GM19023 (cell line): ENCODE data around the gene VSIG8.
"Not testable (repeated sequence)": the region's sequence is repeated elsewhere in the genome, so short reads cannot be mapped to it uniquely, and the experiment has no call there.

Experiments
- ATAC-seq: cut with Tn5 transposase; IDR thresholded peaks from one replicate; pipeline ENCODE4 v1.9.1; 2021; ENCODE audit warnings: mild to moderate bottlenecking, moderate library complexity; ENCODE audit not compliant: unreplicated experiment

The VSIG8 gene, protein sequence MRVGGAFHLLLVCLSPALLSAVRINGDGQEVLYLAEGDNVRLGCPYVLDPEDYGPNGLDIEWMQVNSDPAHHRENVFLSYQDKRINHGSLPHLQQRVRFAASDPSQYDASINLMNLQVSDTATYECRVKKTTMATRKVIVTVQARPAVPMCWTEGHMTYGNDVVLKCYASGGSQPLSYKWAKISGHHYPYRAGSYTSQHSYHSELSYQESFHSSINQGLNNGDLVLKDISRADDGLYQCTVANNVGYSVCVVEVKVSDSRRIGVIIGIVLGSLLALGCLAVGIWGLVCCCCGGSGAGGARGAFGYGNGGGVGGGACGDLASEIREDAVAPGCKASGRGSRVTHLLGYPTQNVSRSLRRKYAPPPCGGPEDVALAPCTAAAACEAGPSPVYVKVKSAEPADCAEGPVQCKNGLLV

DNA sequence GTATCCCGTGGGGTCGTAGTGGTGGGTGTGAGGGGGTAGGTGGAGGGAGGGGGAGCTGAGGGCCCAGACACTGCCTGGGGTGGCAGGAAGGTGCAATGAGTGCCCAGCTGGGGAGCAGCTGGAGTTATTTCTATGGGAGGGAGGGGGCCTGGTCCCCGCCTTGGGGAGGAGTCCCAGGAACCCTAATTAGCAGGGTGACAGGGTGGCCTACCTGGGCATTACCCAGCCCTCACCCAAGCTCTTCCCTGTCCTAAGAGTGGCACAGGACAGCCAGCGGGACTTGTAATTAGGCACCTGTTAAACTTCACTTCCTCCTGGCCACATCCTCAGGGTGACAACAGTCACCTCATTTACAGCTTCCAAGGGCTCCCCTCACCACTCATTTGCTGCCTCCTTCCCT, at the start of gene VSIG8:
TSS of gene VSIG8 (minus strand) at position 101 of the 400 bp plus-strand sequence. CDS start 136 bp downstream, outside the sequence.
- ATAC-seq: no peak

DNA sequence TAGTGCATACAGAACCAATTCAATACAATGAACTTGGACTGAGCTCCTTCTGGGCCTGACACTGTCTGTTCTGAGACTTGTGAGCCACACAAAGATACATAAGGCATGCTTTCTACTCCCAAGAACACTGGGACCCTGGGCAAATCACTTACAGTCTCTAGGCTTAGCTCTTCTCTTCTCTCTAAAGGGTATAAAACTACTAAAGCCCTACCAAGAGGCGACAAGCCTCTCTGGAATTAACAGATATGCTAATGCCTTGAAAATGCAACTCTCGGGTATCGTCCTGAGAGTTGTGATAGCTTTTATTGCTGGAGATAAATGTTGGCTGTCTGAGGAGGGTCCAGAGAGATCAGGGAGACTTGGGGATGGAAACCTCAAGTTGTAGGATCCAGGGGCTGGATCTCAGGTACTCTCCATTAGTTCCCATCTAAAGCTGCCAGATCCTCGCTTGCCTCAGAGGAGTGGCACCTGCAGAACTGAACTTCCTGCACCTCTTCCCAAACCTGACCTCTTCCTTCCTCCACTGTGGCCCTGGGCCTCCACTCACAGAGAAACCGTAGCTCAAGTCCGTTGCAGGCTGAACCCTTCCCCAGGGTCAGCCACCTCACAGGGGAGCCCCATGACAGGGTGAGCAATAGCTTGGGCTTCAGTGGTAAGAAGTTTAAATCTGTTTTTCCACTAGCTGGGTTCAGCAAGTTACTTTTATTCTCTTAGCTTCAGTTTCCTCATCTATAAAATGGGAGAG, 49.0 kb upstream of the VSIG8 start:
- no peak for ATAC-seq

DNA sequence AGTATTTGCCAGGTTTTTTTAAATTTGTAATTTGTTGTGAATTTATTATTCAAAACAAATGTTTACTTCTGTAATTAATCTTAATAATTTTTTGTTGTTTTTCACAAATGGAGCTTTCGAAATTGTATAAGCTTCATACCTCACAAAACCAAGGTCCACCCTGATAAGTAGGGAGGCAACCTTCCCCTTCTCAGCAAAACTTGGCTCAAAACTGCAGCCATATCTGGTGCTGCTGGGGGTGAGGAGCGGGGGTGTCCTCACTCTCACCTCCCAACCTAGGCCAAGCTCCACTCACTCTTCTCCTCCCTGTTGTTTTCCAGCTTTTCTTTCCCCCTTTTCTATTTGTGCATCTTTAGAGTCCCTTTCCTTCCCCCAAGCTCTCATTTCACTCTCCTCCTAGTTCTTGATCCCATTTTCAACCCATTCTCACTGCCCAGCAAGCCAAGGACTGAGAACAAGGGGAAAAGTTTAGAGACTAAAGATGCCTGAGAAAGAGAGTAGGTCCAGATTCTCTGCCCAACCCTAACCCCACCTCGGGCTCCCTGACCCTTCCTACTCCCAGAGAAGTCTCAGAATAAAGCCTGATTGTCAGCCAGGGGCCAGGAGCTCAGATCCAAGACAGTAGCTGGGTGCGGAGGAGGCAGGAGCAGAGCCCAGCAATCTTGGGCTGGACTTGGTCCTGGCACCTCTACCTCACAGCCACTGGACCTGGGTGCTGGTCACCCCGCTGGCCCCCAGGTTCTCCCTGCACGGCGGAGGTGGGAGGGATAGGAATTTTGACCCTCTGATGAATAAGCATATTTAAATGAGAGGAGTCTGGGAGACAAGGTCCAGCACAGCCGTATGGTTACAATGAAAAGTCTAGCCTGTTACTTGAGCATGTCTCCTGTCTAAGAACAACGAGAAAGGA, 45.8 kb upstream of the VSIG8 start:
- no peak for ATAC-seq

DNA sequence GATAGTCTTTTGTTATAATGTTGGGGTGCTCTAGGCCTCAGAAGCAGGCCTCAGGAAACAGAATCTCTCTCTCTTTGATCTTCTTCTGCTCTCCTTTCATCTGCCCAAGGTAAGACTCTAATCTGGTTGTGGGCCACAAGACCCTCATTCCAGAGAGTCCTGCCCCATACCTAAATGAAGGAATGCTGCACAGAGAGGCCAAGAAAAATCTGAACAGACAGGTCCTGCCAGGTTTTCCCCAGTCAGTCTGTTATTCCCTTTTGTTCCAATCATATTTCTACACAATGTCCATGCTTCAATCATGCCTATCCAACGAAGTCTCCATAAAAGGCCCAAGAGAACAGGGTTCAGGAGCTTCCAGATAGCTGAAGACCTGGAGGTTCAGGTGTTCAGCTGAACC, 44.5 kb upstream of the VSIG8 start:
- no peak for ATAC-seq

DNA sequence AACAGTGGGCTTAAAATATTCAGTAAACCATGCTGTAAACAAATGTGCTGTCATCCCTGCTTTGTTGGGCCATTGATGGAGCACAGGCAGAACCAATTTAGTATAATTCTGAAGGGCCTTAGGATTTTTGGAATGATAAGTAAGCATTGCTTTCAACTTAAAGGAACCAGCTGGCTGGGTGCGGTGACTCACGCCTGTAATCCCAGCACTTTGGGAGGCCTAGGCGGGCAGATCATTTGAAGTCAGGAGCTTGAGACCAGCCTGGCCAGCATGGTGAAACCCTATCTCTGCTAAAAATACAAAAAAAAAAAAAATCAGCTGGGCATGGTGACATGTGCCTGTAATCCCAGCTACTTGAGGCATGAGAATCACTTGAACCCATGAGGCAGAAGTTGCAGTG, 41.6 kb upstream of the VSIG8 start:
- not testable (repeated sequence) for ATAC-seq

DNA sequence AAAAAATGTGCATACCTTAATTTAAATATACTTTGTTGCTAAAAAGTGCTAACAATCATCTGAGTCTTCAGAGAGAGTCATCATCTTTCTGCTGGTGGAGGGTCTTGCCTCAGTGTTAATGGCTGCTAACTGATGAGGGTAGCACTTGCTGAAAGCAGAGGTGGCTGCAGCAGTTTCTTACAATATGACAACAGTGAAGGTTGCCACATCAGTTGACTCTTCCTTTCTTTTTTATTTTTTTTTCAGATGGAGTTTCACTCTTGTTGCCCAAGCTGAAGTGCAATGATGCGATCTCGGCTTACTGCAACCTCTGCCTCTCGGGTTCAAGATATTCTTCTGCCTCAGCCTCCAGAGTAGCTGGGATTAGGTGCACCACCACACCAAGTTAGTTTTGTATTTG, 40.1 kb upstream of the VSIG8 start:
- no peak for ATAC-seq

DNA sequence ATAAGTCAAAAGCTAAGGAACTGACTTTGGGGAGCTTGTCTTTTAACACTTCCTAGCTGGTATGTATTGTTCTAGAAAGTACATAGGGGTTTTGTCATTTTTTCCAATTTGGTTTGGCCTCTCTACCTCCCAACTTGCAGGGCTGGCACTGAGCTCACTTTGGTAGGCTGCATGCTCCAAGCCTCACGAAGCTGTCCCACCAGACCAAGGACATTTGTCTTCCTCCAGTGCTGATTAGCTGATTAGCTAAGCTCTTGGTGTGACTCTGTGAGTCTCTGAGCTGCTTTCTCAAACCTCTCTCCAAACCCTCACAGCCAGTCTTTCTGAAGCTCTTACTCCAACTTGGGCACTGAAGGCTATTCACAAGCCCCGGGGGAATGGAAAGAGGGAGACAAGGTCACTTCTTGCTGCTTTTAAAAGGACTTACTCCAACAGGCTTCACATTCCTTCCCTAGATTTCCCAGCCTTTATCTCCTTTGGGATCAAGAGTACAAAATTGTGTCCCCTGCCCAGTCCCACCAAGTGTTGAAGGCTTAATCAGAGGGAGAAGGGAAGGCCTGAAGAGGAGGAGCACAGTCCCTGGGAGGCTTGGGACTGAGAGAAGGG, 38.4 kb upstream of the VSIG8 start:
- no peak for ATAC-seq

DNA sequence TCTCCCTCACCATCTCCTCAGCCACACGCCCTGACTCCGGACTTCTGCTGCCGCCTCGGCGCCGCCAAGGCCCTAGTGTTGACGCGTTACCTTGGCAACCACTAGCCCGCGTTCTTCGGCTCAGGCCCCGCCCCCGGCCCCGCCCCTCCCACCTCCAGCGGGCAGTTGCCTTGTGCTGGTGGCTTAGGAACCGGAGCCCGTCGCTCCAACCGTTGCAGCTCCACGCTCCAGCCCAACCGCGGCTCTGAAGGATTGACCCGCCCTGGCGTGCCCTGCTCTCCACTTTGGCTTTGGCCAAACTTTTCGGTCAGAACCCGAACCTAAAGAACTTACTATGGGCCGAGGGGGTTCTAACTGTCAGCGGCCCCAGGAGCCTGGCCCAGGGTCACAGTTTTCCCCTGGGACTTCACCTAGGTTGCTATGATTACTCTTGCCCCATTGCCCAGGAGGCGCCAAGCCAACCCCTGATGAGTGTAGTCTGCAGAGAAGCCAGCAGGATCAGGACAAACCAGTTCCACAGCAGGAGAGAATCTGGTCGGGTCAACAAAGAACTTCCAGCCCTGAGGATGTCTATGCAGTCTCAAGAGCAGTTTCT, 37.7 kb upstream of the VSIG8 start, which contains the start of gene CFAP45:
TSS of gene CFAP45 (minus strand) at position 80 of the 595 bp plus-strand sequence. CDS start at position 13, 67 bp downstream.
- no peak for ATAC-seq

DNA sequence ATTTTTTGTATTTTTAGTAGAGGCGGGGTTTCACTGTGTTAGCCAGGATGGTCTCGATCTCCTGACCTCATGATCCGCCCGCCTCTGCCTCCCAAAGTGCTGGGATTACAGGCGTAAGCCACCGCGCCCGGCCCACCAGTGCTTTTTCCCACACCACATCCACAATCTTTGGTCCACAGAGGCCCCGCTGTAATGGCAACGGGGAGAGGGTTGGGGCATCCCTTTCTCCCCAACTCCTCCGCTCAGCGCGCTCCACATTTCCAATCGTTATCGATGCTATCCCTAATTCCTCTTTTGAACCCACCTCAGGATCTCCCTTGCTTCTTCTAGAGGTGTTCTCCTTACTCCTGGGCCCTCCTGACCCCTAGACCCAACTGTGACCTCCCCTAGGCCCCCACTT, 37.2 kb upstream of the VSIG8 start:
- not testable (repeated sequence) for ATAC-seq

DNA sequence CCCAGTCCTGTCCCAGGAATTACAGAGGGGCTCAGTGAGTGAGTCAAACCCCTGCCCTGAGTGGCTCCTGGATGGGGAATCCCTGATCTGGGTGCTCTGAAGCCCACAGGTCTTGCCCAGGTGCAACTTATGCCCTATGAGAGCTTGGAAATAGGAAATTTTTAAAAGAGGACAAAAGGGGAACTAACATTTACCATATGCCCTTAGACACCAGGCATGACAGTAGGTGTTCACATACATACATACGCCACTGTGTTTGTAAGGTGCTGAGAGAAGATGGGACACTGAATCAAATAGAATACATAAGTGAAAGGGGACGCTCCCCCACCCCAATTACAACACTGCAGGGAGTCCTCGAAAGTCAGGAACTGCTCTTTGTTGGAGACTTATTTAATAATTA, 36.1 kb upstream of the VSIG8 start:
- ATAC-seq: no peak

DNA sequence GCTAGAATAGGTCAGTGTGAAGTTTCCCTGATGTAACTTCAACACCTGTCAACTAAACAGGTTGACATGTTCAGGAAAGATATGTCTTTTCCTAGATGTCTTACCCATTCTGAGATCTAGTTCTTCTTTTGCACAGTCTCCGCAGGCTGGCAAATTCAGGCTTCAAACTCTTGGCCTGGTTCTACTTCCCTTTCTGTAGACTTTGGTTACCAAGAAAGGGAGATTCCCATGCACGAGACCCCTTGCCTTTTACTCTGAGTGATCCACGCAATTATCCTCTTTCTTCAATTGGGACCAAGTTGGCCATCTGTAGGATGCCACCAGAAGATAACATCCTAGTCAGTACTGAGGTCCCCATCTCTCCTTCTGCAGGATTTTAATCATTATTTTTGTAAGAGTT, 35.5 kb upstream of the VSIG8 start:
- no peak for ATAC-seq

DNA sequence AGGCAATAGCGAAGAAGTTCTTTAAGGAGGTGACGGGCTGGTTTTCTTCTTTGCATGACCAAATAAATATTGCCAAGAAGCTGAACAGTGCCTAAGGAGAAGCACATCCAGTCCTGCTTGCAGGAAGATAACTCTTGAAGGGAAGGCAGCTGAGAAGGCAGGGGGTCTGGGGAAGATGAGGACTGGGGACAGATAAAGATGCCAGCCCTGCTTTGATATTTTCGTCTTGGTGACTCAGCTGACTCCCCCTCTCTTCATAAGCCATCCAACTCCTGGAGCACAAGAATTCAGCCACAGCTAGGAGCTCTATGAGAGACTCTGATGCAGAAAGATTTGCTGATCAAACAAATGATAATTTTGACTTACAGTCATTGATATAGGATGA, 34.1 kb upstream of the VSIG8 start:
- no peak for ATAC-seq

DNA sequence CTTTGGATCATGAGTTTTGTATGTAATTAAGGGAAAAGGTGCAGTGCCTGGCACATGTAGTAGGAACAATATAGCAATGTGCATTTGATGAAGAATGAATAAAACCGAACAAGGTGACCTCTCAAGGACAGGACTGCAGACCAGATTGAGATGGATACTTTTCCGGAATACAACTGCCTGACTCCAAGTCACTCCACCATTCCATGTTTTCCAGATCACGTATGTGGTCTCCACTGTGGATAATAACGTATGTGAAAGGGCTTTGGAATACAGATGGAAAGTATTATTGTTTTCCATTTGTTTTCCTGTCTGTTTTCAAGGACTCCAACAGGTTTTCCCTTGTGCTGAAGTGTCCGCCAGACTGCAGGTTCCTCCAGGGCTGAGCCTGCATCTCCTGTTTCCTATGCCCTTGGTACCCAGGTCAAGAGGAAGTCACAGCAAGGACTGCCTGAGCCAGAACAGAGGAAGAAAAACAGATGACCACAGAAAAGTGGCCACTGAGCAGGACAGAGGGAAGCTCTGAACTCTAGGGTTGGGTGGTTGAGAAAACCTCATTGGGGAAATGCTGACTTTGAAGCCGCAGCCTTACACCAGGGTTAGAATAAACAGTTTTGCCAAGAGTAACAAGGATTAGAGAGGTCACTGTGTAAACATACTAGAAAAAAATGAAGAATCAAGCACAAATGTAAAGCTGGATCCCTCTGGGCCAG, 33.5 kb upstream of the VSIG8 start:
- no peak for ATAC-seq

DNA sequence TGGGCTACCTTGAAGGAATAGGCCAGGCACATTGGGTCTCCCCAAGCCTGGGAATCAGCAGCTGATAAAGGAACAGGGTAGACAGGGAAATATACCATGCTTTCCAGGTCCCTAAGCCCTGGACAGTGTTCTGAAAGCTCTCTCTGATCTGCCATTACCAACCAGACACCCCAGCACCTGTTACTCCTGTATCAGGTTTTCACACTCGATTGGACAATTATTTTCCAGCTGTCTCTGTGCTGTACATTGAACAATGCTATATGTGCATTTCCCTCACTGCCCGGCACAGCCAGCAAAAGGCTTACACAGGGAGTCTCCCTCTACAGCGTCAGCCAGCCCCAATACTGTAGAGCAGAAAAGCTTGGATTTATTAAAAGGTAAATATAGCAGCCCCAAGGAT, 32.8 kb upstream of the VSIG8 start:
- ATAC-seq: no peak

DNA sequence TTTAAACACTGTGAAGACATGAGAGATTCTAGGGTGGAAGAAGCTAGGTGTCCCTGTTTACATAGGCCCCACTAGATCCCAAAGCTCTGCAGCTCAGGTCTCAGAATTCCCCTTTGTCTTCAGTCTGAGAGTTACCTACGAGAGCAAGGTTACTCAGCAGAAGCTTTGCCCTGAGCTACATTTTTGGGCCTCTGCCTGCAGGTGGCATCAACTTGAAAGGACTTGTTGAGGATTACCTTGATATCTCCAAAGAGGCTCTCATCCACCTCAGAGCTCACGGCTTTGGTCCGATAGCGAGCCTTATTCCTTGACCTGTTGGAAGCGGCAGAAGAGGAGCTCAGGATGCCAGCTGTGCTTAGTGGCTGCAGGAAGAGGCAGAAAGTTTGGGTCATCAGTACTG, 30.5 kb upstream of the VSIG8 start:
- ATAC-seq: no peak

DNA sequence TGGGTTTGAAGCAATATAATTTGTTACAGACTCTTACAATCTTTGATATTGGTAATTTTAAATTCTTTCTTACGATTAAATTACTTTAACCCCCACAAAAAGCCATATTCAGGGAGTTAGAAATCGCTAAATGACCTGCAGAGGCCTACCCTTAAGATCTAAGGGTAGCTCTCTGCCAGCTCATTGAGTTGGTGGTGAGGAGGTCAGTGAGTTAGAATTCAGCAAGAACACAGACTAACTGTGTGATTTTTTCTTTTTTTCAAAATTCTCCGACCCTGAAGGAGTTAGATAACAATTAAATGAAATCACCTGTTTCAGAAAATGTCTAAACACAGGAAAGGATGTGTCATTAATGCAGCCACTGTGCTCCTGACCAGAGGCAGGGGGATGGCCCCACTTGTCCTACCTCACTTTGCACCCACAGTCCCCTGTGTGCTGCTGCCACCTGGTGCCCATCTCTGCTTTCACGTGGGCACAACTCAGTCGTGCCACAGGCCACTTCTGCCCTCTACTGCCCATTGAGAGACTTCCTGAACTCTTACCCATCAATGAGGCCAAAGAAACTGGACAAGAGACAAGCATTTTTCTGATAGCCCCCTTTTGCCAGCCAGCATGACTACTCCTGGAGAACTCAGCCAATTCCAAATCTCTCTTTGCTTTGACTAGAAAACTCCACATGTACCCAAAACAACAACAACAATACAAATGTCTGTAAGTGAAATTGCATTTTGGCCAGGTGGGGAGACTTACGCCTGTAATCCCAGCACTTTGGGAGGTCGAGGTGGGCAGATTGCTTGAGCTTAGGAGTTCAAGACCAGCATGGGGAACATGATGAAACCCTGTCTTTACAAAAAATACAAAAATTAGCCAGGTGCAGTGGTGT, 29.1 kb upstream of the VSIG8 start:
- ATAC-seq: peak; percentile 62

DNA sequence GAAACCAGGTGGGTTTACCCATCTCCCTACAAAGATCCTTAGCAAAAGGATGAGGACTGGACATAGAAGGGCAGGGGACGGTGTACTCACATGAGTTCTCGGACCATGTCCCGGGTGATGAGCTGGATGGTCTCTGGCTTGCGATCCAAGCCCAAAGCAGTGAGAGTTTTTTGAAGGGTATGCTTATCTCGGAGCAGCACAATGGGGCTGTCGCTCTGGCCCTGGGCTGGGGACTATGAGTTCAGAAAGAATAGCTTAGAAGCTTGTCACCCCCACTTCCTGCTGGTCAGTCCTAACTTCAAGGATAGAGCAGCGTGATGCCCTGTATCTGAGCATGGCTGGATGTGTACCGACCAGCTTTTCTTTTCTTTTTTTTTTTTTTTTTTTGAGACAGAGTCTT, 27.9 kb upstream of the VSIG8 start:
- ATAC-seq: no peak

DNA sequence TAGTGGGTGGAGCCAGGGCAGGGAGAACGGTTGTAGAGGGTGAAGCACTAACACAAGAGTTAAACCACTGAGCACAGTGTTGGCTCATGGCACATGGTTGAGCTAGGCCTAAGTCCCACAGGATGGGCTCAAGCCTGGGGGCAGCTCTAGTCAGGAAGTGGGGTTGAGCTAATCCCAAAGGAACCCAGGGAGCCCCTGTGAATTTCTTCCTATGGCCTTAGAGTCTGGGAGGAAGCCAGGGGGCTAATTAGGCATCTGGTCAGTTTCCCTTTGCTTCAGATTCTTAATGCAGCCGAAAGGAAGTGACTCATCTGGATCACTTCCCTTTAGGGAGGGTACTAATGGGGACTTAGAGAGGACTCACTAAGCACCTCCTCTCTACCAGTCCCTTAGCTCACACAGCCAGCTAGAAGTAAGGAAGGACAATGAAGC, 27.4 kb upstream of the VSIG8 start:
- ATAC-seq: peak; percentile 88

DNA sequence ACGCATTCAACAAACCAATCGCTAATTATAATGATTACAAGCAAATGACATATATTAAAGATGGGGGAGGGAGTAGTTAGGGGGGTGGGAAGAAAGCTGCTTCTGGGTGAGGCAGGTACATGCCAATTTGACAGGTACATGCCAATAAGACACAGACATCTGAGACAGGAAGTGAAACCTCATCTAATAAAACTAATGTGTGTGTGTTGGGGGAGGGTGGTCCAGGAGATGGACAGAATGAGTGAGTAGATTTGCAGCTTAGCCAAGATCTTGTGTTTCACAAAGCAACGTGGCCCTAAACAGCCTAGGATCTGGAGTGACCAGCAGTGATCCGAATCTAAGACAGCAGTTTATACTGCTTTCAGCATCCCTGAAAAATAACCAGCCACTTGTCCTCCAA, 26.7 kb upstream of the VSIG8 start:
- ATAC-seq: no peak
